HepG2 (cell line): ENCODE results near the gene USP30. TPM values are rescaled to one million over a fixed set of nuclear protein-coding genes. Genes with fewer than 3 reads are reported as not detected.

ENCODE experiments used
- ARNT ChIP-seq: fragments of 450-650 bp; IDR thresholded peaks from 2 replicates; pipeline ENCODE4 v1.6.1; 2017
- IRX3 ChIP-seq: sonication (generic); formaldehyde crosslinking; IDR thresholded peaks from 2 replicates; pipeline ENCODE4 v1.8.1; 2023; ENCODE audit warnings: mild to moderate bottlenecking, low read depth, missing genetic modification reagents, borderline replicate concordance
- MXI1 ChIP-seq: IDR thresholded peaks from 3 replicates; pipeline ENCODE4 v1.6.1; 2012; ENCODE audit warnings: low read depth, low read length, inconsistent platforms, borderline replicate concordance
- NR2F6 ChIP-seq, 2 experiments: IDR thresholded peaks; 2 replicates each; pipeline ENCODE4 v1.6.1; 2016; ENCODE audit warnings: antibody characterized with exemption in 1 of 2, mild to moderate bottlenecking in 1 of 2
- SSRP1 ChIP-seq: IDR thresholded peaks from 2 replicates; pipeline ENCODE4 v1.6.1; 2016; ENCODE audit warnings: control low read depth
- STAG1 ChIP-seq: sonication (generic); formaldehyde crosslinking; IDR thresholded peaks from 2 replicates; pipeline ENCODE4 v1.4.0; 2020; ENCODE audit warnings: missing genetic modification reagents
- ZC3H4 ChIP-seq: sonication (generic); formaldehyde crosslinking; IDR thresholded peaks from 2 replicates; pipeline ENCODE4 v1.4.0; 2020; ENCODE audit warnings: missing genetic modification reagents, borderline replicate concordance
- ZSCAN30 ChIP-seq: sonication (generic); formaldehyde crosslinking; IDR thresholded peaks from 2 replicates; pipeline ENCODE4 v1.5.0; 2020; ENCODE audit warnings: mild to moderate bottlenecking, missing genetic modification reagents
- polyA plus RNA-seq, 8 experiments: library from polyadenylated mRNA; depleted of rRNA in 3 of 8; stranded (reverse) in 7 of 8; unstranded in 1 of 8; fragments of >200 nt; fragmentation: Illumina TruSeq in 4 of 8; extraction: Trizol in 4 of 8; gene quantifications; 2 replicates each; pipeline versions ENCODE4 v1.2.1 to v1.2.3, GENCODE V29; 2011 to 2016; ENCODE audit warnings: low read depth in 4 of 8, missing spikeins in 1 of 8, mixed read lengths in 1 of 8; ENCODE audit not compliant: insufficient read depth in 1 of 8
- total RNA-seq, 5 experiments: library from RNA; depleted of rRNA; stranded (reverse); fragments of >200 nt; fragmentation: Illumina TruSeq; extraction: Trizol; gene quantifications; 2 replicates each; pipeline ENCODE4 v1.2.3, GENCODE V29; 2016; ENCODE audit warnings: low read depth in 1 of 5
- TF ChIP-seq, protein P1 (sequence below): sonication (generic); formaldehyde crosslinking; IDR thresholded peaks from 2 replicates; pipeline ENCODE4 v1.4.0; 2020; ENCODE audit warnings: missing genetic modification reagents
- TF ChIP-seq, protein P2 (sequence below): sonication (generic); formaldehyde crosslinking; IDR thresholded peaks from 2 replicates; pipeline ENCODE4 v1.4.0; 2020; ENCODE audit warnings: missing genetic modification reagents

Gene USP30
- total and polyA plus RNA-seq, 2 of the 13 experiments (the other 11 are each of a cell fraction or from before 2014, with no cell fraction given) = 11.2 to 20.8 TPM

GRCh38 chr12:109065853-109066193 is 13.4 kb downstream of the USP30 start (continued):
- TF ChIP-seq IRX3 (CRISPR knock-in tag) (no peak), ZSCAN30 (CRISPR knock-in tag) (no peak), MXI1 (no peak), ZC3H4 (CRISPR knock-in tag) (no peak), SSRP1 (CRISPR knock-in tag) (0 out of 2 replicates have a peak, but pooled peaks have one; percentile 3), ARNT (no peak), STAG1 (no peak), NR2F6 (IDR thresholded peaks at IDR 0.05) (no peak; the same call in none of the 2 replicates), NR2F6 (CRISPR knock-in tag; IDR thresholded peaks at IDR 0.05) (peak; percentile 4; the same call in 1 of the 2 replicates)
- TF ChIP-seq, protein P1, sequence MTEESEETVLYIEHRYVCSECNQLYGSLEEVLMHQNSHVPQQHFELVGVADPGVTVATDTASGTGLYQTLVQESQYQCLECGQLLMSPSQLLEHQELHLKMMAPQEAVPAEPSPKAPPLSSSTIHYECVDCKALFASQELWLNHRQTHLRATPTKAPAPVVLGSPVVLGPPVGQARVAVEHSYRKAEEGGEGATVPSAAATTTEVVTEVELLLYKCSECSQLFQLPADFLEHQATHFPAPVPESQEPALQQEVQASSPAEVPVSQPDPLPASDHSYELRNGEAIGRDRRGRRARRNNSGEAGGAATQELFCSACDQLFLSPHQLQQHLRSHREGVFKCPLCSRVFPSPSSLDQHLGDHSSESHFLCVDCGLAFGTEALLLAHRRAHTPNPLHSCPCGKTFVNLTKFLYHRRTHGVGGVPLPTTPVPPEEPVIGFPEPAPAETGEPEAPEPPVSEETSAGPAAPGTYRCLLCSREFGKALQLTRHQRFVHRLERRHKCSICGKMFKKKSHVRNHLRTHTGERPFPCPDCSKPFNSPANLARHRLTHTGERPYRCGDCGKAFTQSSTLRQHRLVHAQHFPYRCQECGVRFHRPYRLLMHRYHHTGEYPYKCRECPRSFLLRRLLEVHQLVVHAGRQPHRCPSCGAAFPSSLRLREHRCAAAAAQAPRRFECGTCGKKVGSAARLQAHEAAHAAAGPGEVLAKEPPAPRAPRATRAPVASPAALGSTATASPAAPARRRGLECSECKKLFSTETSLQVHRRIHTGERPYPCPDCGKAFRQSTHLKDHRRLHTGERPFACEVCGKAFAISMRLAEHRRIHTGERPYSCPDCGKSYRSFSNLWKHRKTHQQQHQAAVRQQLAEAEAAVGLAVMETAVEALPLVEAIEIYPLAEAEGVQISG (CRISPR knock-in tag) = peak; percentile 17; the same call in 1 of the 2 replicates
- TF ChIP-seq, protein P2, sequence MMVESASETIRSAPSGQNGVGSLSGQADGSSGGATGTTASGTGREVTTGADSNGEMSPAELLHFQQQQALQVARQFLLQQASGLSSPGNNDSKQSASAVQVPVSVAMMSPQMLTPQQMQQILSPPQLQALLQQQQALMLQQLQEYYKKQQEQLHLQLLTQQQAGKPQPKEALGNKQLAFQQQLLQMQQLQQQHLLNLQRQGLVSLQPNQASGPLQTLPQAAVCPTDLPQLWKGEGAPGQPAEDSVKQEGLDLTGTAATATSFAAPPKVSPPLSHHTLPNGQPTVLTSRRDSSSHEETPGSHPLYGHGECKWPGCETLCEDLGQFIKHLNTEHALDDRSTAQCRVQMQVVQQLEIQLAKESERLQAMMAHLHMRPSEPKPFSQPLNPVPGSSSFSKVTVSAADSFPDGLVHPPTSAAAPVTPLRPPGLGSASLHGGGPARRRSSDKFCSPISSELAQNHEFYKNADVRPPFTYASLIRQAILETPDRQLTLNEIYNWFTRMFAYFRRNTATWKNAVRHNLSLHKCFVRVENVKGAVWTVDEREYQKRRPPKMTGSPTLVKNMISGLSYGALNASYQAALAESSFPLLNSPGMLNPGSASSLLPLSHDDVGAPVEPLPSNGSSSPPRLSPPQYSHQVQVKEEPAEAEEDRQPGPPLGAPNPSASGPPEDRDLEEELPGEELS (CRISPR knock-in tag) = no peak
- TF ChIP-seq, all 625 proteins: peak for 30
